BE2C (cell line): ENCODE results near the gene SQSTM1.

ENCODE experiments used
- DNase-seq: peaks from one replicate; pipeline ENCODE4 v3.0.0-alpha.2; 2020
- H3K27me3 ChIP-seq: fragments of 250-450 bp; sonication (Bioruptor Pico); 2 replicates; pipeline ENCODE4 v1.5.1; 2020; ENCODE audit warnings: mild to moderate bottlenecking
- H3K36me3 ChIP-seq: fragments of 250-450 bp; sonication (Bioruptor Pico); 2 replicates; pipeline ENCODE4 v1.5.1; 2020; ENCODE audit warnings: mild to moderate bottlenecking
- H3K4me1 ChIP-seq: fragments of 250-450 bp; sonication (Bioruptor Pico); 2 replicates; pipeline ENCODE4 v1.5.1; 2020
- H3K4me3 ChIP-seq: 2 replicates; pipeline ENCODE4 v1.5.1; 2011; ENCODE audit warnings: low read depth, low read length
- H3K9me3 ChIP-seq: fragments of 250-450 bp; sonication (Bioruptor Pico); 2 replicates; pipeline ENCODE4 v1.5.1; 2020
- TF ChIP-seq, protein P1 (sequence below): IDR thresholded peaks from 2 replicates; pipeline ENCODE4 v1.5.1; 2012; ENCODE audit warnings: mild to moderate bottlenecking, low read depth, low read length

The SQSTM1 gene

DNA sequence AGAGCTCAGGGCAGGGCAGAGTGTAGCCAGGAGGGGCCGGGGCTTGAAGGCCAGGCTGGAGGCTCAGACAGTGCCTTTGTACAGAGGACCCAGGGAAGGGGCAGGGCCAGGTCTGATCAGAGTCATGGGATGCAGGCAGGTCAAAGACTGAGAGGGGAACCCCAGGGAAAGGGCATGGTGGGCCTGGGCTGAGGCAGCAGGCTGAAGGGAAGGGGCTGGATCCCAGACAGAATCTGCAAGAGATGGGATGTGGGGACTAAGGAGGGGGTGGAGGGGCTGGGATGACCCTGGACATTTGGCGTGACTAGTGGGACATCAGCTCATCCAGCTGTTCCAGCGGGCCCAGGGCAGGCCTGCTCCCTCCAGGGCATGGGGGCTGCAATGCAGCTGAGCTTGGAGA, 53.4 kb downstream of the SQSTM1 start:
- Histone ChIP-seq H3K4me3 (no peak overlapping the region), H3K36me3 (peaks cover 33% of the 10 kb centered on the region), H3K9me3 (no peaks in the 10 kb centered on the region), H3K27me3 (no peaks in the 10 kb centered on the region), H3K4me1 (no peaks in the 10 kb centered on the region)
- DNase-seq, result no peak
- TF ChIP-seq, protein P1, sequence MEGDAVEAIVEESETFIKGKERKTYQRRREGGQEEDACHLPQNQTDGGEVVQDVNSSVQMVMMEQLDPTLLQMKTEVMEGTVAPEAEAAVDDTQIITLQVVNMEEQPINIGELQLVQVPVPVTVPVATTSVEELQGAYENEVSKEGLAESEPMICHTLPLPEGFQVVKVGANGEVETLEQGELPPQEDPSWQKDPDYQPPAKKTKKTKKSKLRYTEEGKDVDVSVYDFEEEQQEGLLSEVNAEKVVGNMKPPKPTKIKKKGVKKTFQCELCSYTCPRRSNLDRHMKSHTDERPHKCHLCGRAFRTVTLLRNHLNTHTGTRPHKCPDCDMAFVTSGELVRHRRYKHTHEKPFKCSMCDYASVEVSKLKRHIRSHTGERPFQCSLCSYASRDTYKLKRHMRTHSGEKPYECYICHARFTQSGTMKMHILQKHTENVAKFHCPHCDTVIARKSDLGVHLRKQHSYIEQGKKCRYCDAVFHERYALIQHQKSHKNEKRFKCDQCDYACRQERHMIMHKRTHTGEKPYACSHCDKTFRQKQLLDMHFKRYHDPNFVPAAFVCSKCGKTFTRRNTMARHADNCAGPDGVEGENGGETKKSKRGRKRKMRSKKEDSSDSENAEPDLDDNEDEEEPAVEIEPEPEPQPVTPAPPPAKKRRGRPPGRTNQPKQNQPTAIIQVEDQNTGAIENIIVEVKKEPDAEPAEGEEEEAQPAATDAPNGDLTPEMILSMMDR, result no peak

DNA sequence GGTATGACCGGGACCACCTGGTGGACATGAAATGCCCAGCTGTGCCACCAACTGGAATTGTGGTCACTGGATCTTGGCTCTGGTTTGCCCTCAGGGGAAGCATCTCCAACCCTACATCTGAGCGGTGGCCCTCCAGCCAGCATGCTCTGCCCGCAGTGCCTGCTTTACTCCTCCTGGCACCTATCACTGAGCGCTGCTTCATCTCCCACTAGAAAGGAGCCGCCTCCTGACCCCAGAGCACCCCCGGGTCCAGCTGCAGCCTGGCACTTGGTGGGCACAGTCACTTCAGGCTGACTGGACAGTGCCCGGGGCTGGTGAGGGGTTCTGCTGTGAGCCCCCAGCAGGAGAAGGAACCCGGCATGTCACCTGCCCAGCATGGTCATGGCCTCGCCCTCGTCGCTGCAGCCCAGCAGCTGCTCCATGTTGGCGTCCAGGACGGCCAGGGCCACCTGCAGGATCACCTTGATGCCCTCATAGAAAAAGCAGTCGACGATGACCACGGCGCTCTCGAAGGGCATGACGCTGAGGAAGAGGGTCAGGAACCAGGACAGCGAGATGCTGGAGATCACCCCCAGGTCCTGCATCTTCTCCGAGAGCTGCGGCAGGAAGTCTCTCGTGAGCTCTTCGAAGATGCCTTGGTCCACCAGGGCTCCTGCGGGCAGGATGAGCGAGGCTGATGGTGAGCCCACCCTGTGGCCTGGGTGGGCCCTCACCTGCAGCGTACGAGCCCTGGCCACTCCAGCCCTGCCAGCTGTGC, 54.0 kb downstream of the SQSTM1 start:
- Histone ChIP-seq H3K36me3 (peaks cover 33% of the 10 kb centered on the region), H3K9me3 (no peaks in the 10 kb centered on the region), H3K27me3 (no peaks in the 10 kb centered on the region), H3K4me1 (no peaks in the 10 kb centered on the region), H3K4me3 (no peak overlapping the region)
- no peak for DNase-seq
- TF ChIP-seq, protein P1, result no peak

DNA sequence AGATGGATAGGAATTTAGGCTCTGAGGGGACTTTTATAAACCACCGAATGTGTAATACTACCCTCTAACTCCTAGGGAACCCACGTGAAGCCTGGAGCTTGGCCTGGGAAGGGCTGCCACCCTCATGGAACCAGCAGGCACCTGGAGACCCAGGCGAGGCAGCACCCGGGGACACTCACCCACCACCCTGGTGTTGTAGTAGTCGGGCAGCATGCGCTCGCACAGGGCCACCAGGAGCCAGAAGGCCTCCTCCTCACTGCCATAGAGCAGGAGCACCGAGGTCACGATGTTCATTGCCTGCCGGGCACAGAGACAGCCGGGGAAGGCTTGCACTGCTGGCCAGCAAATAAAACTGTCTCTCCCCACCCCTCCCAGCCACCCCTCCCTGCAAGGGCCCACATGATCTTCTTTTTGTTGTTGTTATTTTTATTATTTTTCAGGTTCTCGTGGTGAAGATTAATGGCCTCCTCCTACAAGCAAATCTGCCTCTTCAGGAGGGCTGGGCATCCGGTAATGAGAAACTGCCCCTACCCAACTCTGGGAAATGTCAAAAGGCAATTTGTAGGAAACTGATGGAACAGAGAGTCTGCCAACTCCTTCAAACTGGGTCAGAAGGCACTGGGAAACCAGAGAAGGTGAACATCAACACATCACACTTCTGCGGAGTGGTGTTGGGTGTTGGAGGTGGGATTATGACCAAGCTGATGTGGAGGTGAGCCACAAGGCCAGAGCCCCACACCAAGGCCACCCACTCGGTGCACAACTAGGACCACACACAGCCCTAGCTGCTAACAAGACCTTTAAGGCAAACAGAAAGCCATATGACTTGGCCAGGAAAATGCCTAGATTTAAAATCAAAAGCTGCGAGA, 55.3 kb downstream of the SQSTM1 start:
- Histone ChIP-seq H3K4me3 (no peak overlapping the region), H3K9me3 (no peaks in the 10 kb centered on the region), H3K4me1 (no peaks in the 10 kb centered on the region), H3K36me3 (peaks cover 29% of the 10 kb centered on the region), H3K27me3 (no peaks in the 10 kb centered on the region)
- TF ChIP-seq, protein P1, result no peak
- no peak for DNase-seq

DNA sequence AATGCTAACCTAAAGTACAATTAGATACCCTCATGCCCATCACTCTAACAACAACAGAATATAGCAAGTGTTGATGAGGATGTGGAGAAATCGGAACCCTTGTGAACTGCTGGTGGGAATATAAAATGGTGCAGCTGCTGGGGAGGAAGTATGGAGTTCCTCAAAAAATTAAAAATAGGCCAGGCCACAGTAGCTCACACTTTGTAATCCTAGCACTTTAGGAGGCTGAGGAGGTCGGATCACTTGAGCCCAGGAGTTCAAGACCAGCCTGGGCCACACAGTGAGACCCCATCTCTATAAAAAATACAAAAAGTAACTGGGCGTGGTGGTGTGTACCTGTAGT, 55.9 kb downstream of the SQSTM1 start:
- no peaks in the 10 kb centered on the region for H3K27me3 ChIP-seq
- H3K36me3 ChIP-seq, result peaks cover 29% of the 10 kb centered on the region
- no peak overlapping the region for H3K4me3 ChIP-seq
- no peak for DNase-seq
- no peaks in the 10 kb centered on the region for H3K9me3 ChIP-seq
- TF ChIP-seq, protein P1, result no peak
- no peaks in the 10 kb centered on the region for H3K4me1 ChIP-seq

DNA sequence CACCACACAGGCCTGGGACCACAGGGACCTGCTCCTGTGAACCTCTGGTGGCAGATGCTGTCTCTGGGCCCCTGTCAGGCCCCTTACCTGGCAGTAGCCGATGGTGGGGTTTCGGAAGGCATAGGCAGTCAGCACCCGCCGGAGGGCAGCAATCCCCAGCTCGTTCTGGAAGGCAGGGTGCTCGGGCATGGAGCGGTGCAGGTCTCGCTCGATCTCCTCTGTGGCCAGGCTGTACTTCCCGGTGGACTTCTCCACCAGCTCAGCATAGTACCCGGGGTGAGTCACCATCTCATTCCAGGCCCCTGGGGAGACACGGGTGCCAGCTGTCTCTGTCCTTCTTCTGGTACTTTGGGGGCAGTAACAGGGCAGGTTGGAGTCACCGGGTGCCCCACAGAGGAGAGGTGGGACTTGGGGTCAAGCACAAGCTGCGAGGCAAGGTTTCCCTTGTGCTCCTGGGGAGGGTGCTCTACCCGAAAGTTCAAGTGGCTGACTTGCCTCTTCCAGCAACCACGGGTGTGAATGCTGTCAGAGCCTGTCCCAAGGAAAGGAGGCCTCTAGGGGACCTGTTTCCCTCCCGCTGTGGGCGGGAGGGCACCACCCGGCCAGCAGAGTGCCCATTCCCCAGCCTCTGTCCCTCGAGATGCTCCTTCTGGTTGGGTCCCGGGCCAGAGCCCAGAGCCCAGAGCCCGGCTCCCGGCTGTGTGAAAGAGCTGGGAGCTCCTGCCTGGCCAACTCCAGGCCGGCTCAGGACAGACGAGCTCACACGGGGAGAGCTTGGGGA, 57.7 kb downstream of the SQSTM1 start:
- no peak for DNase-seq
- Histone ChIP-seq H3K4me1 (no peaks in the 10 kb centered on the region), H3K36me3 (peaks cover 29% of the 10 kb centered on the region), H3K9me3 (peaks cover 12% of the 10 kb centered on the region), H3K27me3 (no peaks in the 10 kb centered on the region), H3K4me3 (no peak overlapping the region)
- TF ChIP-seq, protein P1, result no peak
